ENCODE data around the gene PAN3. TPM values are rescaled to one million over a fixed set of nuclear protein-coding genes. Genes with fewer than 3 reads are reported as not detected.

Gene PAN3
- total RNA-seq, 1 experiment from 2014 or later, result 37.5 TPM

DNA sequence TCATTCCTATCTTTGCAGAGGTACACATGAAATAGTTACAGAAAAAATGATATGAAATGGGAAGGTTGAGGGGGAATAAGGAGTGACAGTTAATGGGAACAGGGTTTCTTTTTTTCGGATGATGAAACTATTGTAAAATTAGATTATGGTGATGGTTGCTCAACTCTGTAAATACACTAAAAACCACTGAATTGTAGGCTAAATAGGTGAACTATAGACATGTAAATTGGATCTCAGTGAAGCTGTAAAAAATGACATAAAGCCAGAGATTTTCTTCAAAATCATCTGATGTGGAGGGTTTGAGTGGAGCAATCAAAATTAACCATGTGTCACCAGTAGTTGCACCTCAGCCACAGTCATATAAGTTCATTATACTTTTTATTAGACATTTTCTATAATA lies 31.4 kb upstream of the PAN3 start:
- H3K9me3 Mint-ChIP-seq (ENCODE audit: unreplicated experiment), result no peaks in the 10 kb centered on the region
- TF ChIP-seq, protein P1, sequence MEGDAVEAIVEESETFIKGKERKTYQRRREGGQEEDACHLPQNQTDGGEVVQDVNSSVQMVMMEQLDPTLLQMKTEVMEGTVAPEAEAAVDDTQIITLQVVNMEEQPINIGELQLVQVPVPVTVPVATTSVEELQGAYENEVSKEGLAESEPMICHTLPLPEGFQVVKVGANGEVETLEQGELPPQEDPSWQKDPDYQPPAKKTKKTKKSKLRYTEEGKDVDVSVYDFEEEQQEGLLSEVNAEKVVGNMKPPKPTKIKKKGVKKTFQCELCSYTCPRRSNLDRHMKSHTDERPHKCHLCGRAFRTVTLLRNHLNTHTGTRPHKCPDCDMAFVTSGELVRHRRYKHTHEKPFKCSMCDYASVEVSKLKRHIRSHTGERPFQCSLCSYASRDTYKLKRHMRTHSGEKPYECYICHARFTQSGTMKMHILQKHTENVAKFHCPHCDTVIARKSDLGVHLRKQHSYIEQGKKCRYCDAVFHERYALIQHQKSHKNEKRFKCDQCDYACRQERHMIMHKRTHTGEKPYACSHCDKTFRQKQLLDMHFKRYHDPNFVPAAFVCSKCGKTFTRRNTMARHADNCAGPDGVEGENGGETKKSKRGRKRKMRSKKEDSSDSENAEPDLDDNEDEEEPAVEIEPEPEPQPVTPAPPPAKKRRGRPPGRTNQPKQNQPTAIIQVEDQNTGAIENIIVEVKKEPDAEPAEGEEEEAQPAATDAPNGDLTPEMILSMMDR (IDR thresholded peaks at IDR 0.05; ENCODE audit: insufficient read depth in 1 of 2, low read depth in 1 of 2, low read length in 1 of 2, severe bottlenecking in 1 of 2, unreplicated experiment in 1 of 2), result no peak
- no peak for DNase-seq
- H3K36me3 Mint-ChIP-seq (ENCODE audit: insufficient read depth, unreplicated experiment), result no peaks in the 10 kb centered on the region
- H3K4me3 Mint-ChIP-seq (ENCODE audit: unreplicated experiment), result no peak overlapping the region
- no peaks in the 10 kb centered on the region for H3K9me3 ChIP-seq
- H3K4me1 Mint-ChIP-seq (ENCODE audit: low read depth, unreplicated experiment), result no peaks in the 10 kb centered on the region
- no peak overlapping the region for H3K27ac Mint-ChIP-seq (ENCODE audit: unreplicated experiment)
- peaks cover 15% of the 10 kb centered on the region for H3K27me3 Mint-ChIP-seq (ENCODE audit: insufficient read depth, unreplicated experiment)
- BruUV-seq (replicated peaks), result no TSS peak
- H3K27me3 ChIP-seq (replicated peaks; ENCODE audit: control insufficient read depth, insufficient read depth, low read length), result no peaks in the 10 kb centered on the region
- no peaks in the 10 kb centered on the region for H3K36me3 ChIP-seq (ENCODE audit: control insufficient read depth, insufficient read depth, low read length)
- ChIA-PET CTCF (no interaction called here), POLR2A (no interaction called here)
- intact Hi-C loops (cut with micrococcal nuclease; ENCODE audit: unreplicated experiment), result no loop called here
- H3K4me3 ChIP-seq (ENCODE audit: low read depth, low read length), result no peak overlapping the region
- H3K4me1 ChIP-seq, result no peaks in the 10 kb centered on the region

DNA sequence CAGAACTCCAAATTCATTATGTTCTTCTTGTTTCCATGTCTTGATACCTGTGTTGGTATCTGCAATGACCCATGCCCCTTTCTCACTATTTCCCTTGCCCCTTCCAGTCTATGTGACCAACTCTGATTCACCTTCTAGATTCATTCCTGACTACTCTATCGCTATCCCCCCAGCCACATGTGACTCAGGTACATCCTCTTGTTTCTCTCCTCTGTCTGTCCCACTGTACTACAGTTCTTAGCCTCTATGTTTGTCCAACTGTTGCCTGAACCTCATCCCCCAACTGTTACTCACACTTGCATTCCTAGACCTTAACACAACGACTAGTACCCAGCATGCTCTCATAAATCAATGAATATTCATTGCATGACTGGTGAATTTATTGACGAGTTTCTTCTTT lies 27.9 kb upstream of the PAN3 start:
- CTCF ChIA-PET, result no interaction called here
- Histone ChIP-seq H3K4me1 (no peaks in the 10 kb centered on the region), H3K36me3 (ENCODE audit: control insufficient read depth, insufficient read depth, low read length) (no peaks in the 10 kb centered on the region), H3K4me3 (ENCODE audit: low read depth, low read length) (no peak overlapping the region), H3K27me3 (replicated peaks; ENCODE audit: control insufficient read depth, insufficient read depth, low read length) (no peaks in the 10 kb centered on the region), H3K9me3 (no peaks in the 10 kb centered on the region)
- POLR2A ChIA-PET, result no interaction called here
- Mint-ChIP-seq H3K4me1 (ENCODE audit: low read depth, unreplicated experiment) (no peaks in the 10 kb centered on the region), H3K27ac (ENCODE audit: unreplicated experiment) (no peak overlapping the region), H3K9me3 (ENCODE audit: unreplicated experiment) (no peaks in the 10 kb centered on the region), H3K36me3 (ENCODE audit: insufficient read depth, unreplicated experiment) (no peaks in the 10 kb centered on the region), H3K4me3 (ENCODE audit: unreplicated experiment) (no peak overlapping the region), H3K27me3 (ENCODE audit: insufficient read depth, unreplicated experiment) (peaks cover 9% of the 10 kb centered on the region)
- intact Hi-C loops (cut with micrococcal nuclease; ENCODE audit: unreplicated experiment), result no loop called here
- no peak for DNase-seq
- TF ChIP-seq, protein P1 (IDR thresholded peaks at IDR 0.05; ENCODE audit: insufficient read depth in 1 of 2, low read depth in 1 of 2, low read length in 1 of 2, severe bottlenecking in 1 of 2, unreplicated experiment in 1 of 2), result no peak
- no TSS peak for BruUV-seq (replicated peaks)

DNA sequence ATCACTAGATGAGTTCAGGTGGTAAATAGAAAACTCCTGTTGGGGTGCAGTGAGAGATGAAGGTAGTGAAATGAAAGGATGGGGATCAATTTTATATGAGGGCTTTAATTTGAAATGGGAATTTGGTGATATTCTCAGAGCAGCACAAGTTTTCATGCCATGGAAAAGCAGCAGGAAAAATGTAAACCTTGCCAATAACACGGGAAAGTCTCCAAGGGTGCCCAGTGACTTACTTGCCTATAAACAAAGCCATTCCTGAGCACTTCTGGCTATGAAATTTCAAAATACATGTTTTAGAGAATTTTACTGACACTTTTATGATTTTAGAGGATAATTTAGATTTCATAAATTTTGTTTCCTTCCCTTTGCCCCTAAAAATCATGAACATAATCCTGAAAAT lies 21.6 kb upstream of the PAN3 start:
- no TSS peak for BruUV-seq (replicated peaks)
- ChIA-PET CTCF (no interaction called here), POLR2A (no interaction called here)
- Mint-ChIP-seq H3K4me1 (ENCODE audit: low read depth, unreplicated experiment) (no peaks in the 10 kb centered on the region), H3K27ac (ENCODE audit: unreplicated experiment) (no peak overlapping the region), H3K36me3 (ENCODE audit: insufficient read depth, unreplicated experiment) (no peaks in the 10 kb centered on the region), H3K4me3 (ENCODE audit: unreplicated experiment) (no peak overlapping the region), H3K9me3 (ENCODE audit: unreplicated experiment) (no peaks in the 10 kb centered on the region), H3K27me3 (ENCODE audit: insufficient read depth, unreplicated experiment) (no peaks in the 10 kb centered on the region)
- H3K4me1 ChIP-seq, result no peaks in the 10 kb centered on the region
- H3K4me3 ChIP-seq (ENCODE audit: low read depth, low read length), result no peak overlapping the region
- TF ChIP-seq, protein P1 (IDR thresholded peaks at IDR 0.05; ENCODE audit: insufficient read depth in 1 of 2, low read depth in 1 of 2, low read length in 1 of 2, severe bottlenecking in 1 of 2, unreplicated experiment in 1 of 2), result no peak
- no peaks in the 10 kb centered on the region for H3K27me3 ChIP-seq (replicated peaks; ENCODE audit: control insufficient read depth, insufficient read depth, low read length)
- no peaks in the 10 kb centered on the region for H3K36me3 ChIP-seq (ENCODE audit: control insufficient read depth, insufficient read depth, low read length)
- no peaks in the 10 kb centered on the region for H3K9me3 ChIP-seq
- DNase-seq, result no peak
- intact Hi-C loops (cut with micrococcal nuclease; ENCODE audit: unreplicated experiment), result no loop called here
